ENCODE results near the gene CA7.

The CA7 gene

DNA sequence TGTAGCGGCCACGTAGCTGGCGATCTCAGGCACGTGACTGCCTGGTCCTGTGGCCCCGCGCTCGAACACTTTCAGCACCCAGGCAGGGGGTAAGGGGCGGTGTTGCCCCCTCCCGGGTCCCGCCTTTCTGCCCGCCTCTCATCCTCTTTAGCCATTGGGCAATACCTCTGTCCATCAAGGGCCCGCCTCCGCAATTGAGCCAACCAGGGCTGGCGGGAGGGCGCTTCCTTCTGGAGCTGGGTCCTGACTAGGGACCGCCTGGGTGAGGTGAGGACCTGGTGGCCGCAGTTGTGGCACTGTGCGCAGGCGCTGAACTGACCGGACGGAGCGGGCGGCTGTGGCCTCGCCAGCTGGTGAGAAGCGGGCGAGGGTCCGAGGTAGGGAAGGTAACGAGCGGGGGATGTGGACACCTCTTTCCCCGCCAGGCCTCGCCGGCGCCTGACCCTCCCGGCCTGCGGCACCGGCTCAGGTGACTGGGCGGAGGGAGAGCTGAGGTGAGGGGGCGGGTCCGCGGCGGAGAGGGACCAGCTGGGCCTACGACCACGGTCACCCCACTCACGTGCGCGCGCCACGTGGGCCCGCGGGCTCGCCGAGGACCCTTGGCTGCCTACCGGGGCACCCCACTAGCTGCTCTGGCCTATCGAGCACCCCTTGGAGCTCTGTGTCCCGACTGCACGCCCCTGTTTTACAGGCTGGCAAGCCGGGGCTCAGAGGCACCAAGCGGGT, 36.2 kb downstream of the CA7 start, which contains the start of gene PDP2:
PDP2 (plus strand) TSS at position 228 of the 726 bp plus-strand sequence. CDS start 3,770 bp downstream, outside the sequence.
- DNase-seq (ENCODE audit: low read depth), result peak; percentile 80
- TF ChIP-seq, protein P1, sequence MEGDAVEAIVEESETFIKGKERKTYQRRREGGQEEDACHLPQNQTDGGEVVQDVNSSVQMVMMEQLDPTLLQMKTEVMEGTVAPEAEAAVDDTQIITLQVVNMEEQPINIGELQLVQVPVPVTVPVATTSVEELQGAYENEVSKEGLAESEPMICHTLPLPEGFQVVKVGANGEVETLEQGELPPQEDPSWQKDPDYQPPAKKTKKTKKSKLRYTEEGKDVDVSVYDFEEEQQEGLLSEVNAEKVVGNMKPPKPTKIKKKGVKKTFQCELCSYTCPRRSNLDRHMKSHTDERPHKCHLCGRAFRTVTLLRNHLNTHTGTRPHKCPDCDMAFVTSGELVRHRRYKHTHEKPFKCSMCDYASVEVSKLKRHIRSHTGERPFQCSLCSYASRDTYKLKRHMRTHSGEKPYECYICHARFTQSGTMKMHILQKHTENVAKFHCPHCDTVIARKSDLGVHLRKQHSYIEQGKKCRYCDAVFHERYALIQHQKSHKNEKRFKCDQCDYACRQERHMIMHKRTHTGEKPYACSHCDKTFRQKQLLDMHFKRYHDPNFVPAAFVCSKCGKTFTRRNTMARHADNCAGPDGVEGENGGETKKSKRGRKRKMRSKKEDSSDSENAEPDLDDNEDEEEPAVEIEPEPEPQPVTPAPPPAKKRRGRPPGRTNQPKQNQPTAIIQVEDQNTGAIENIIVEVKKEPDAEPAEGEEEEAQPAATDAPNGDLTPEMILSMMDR (conservative IDR thresholded peaks at IDR 0.05; ENCODE audit: low read depth, low read length), result no peak
- H3K4me3 ChIP-seq (ENCODE audit: low read length), result peak within 1 kb of the TSS; percentile 80

GRCh38 chr16:66881014-66881417, 36.8 kb downstream of the CA7 start:
- peak overlapping the region; percentile 80 for H3K4me3 ChIP-seq (ENCODE audit: low read length)
- DNase-seq (ENCODE audit: low read depth), result no peak
- TF ChIP-seq, protein P1 (conservative IDR thresholded peaks at IDR 0.05; ENCODE audit: low read depth, low read length), result no peak

- TF ChIP-seq, protein P1 (conservative IDR thresholded peaks at IDR 0.05; ENCODE audit: low read depth, low read length), result no peak
- H3K4me3 ChIP-seq (ENCODE audit: low read length), result peak overlapping the region; percentile 80
- DNase-seq (ENCODE audit: low read depth), result no peak
Measured at GRCh38 chr16:66881560-66881959, 37.3 kb downstream of the CA7 start.

DNA sequence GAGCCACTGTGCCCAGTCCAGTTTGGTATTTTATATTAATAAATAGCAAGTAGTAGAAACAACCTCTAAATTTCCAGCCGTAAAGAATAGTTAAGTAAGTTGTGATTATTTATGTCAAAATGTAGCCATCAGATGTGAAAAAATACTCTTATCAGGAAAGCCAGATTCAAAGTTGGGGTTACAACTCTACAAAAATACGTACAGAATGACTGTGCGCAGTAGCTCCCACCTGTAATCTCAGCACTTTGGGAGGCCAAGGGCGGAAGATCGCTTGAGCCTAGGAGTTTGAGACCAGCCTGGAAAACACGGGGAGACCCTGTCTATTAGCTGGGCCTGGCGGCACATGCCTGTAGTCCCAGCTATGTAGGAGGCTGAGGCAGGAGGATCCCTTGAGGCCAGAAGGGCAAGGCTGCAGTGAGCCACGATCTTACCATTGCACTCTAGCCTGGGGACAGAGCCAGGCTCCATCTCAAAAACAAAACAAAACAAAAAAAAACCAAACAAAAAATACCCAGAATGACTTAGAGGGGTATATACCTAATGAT, 37.8 kb downstream of the CA7 start:
- TF ChIP-seq, protein P1 (conservative IDR thresholded peaks at IDR 0.05; ENCODE audit: low read depth, low read length), result no peak
- no peak overlapping the region for H3K4me3 ChIP-seq (ENCODE audit: low read length)

DNA sequence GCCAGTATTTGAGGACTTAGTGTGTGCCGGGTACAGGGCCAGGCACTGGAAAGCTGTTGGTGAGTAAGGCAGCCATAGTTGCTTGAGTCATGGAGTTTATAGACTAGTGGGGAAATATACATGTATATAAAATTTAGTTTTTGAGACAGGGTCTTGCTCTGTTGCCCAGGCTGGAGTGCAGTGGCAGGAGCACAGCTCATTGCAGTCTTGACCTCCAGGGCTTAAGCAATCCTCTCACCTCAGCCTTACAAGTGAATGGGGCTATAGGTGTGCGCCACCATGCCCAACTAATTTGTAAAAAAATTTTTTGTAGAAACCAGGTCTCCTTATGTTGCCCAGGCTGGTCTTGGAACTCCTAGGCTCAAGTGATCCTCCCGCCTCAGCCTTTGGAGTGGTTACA, 38.5 kb downstream of the CA7 start:
- no peak overlapping the region for H3K4me3 ChIP-seq (ENCODE audit: low read length)
- no peak for DNase-seq (ENCODE audit: low read depth)
- TF ChIP-seq, protein P1 (conservative IDR thresholded peaks at IDR 0.05; ENCODE audit: low read depth, low read length), result no peak

More for the DNA sequence above, 37.8 kb downstream of the CA7 start:
- no peak for DNase-seq (ENCODE audit: low read depth)

DNA sequence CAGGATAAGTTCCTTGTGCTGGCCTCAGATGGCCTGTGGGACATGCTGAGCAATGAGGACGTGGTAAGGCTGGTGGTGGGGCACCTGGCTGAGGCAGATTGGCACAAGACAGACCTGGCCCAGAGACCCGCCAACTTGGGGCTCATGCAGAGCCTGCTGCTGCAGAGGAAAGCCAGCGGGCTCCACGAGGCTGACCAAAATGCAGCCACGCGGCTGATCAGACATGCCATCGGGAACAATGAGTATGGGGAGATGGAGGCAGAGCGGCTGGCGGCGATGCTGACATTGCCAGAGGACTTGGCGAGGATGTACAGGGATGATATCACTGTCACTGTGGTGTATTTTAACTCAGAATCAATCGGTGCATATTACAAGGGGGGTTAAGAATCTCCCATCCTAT, 41.3 kb downstream of the CA7 start:
- H3K4me3 ChIP-seq (ENCODE audit: low read length), result no peak overlapping the region
- TF ChIP-seq, protein P1 (conservative IDR thresholded peaks at IDR 0.05; ENCODE audit: low read depth, low read length), result no peak
- DNase-seq (ENCODE audit: low read depth), result no peak

- no peak overlapping the region for H3K4me3 ChIP-seq (ENCODE audit: low read length)
- no peak for DNase-seq (ENCODE audit: low read depth)
- TF ChIP-seq, protein P1 (conservative IDR thresholded peaks at IDR 0.05; ENCODE audit: low read depth, low read length), result no peak
Measured at GRCh38 chr16:66886321-66886720, 42.1 kb downstream of the CA7 start.

Measured in retinal pigment epithelial cell (primary cell).